Ovary (tissue), 9 donors: ENCODE results near the gene SMAP1. TPM values are rescaled to one million over a fixed set of nuclear protein-coding genes. Genes with fewer than 3 reads are reported as not detected.
A peak's percentile ranks its signal among the peaks of the same experiment; 100 is the strongest.

Experiments
- DNase-seq, 5 donors: peaks; one replicate each; pipeline ENCODE4 v3.0.0-alpha.2; 2019 to 2020
- H3K27ac ChIP-seq, 2 donors: fragments of 200-600 bp; one replicate each; pipeline versions ENCODE4 v1.5.1 to v1.8.0; 2019 to 2022
- H3K27me3 ChIP-seq: fragments of 200-600 bp; one replicate; pipeline ENCODE4 v1.8.0; 2022
- H3K36me3 ChIP-seq: fragments of 200-600 bp; sonication (generic); one replicate; pipeline ENCODE4 v1.5.1; 2019
- H3K4me1 ChIP-seq: one replicate; pipeline ENCODE4 v1.8.1; 2013; ENCODE audit warnings: mild to moderate bottlenecking, moderate library complexity; ENCODE audit not compliant: insufficient read depth
- H3K4me3 ChIP-seq: fragments of 200-600 bp; sonication (generic); one replicate; pipeline ENCODE4 v1.5.1; 2017
- H3K9me3 ChIP-seq, 2 donors: fragments of 200-600 bp in 1 of 2; sonication (generic) in 1 of 2; one replicate each; pipeline versions ENCODE4 v1.5.1 to v1.8.1; 2013 to 2019; ENCODE audit warnings: mild to moderate bottlenecking in 1 of 2, moderate library complexity in 1 of 2
- EP300 ChIP-seq: sonication (generic); formaldehyde crosslinking; IDR thresholded peaks from one replicate; pipeline ENCODE4 v1.6.1; 2017; ENCODE audit warnings: antibody characterized with exemption
- POLR2A ChIP-seq: fragments of 450-650 bp; IDR thresholded peaks from one replicate; pipeline ENCODE4 v1.6.1; 2017; ENCODE audit warnings: antibody characterized with exemption, mild to moderate bottlenecking, moderate library complexity
- WGBS, 3 donors: extraction: QIAGEN DNeasy Blood & Tissue Kit in 1 of 3; methylation state at CpG; one replicate each; pipeline versions ENCODE4 v1.1.5 to v1.1.7; 2013 to 2017; 5-methylcytosine and 5-hydroxymethylcytosine counted together
- intact Hi-C, 4 donors: fragments of 100-400 bp; cut with DNase I; formaldehyde crosslinking; loops; one replicate each; pipeline versions ENCODE4 v1.11.0 to v1.15.1; 2022 to 2023
- polyA plus RNA-seq, 2 donors: library from polyadenylated mRNA; stranded (reverse); fragments of 200-250 nt in 1 of 2; fragments of 350-450 nt in 1 of 2; fragmentation: Illumina TruSeq in 1 of 2; extraction: RNeasy Lipid Tissue Mini Kit (QIAGEN cat#74804) in 1 of 2; gene quantifications; one replicate each; pipeline ENCODE4 v1.2.3, GENCODE V29; 2013 to 2014
- total RNA-seq, 7 donors: library from RNA; depleted of rRNA in 2 of 7; stranded (reverse); fragments of >200 nt in 2 of 7; fragmentation: NEBNext Ultra II Directional in 3 of 7; extraction: Animal tissue kit (Norgen Biotek cat#: 25700) in 3 of 7; gene quantifications; one replicate each; pipeline versions ENCODE4 v1.1.0 to v1.2.4, GENCODE V29; 2016 to 2023
- TF ChIP-seq, protein P1 (sequence below), 3 donors: fragments of 450-650 bp in 2 of 3; fragments of 200-600 bp in 1 of 3; IDR thresholded peaks; one replicate each; pipeline versions ENCODE4 v1.5.1 to v1.8.0; 2016 to 2022; ENCODE audit warnings: antibody characterized with exemption in 3 of 3, mild to moderate bottlenecking in 1 of 3
- donor health status: DM: no; HTN: no; CAD: no; lungs with moderate emphysema.
- donor health status: DM: no; HTN: no; CAD: no.
- donor health status: Bipolar disorder and iron deficiency.
- donor health status: DM: yes; HTN: yes; CAD: no.
- donor health status: DM: no; HTN: no; CAD: no.
- donor health status: DM: yes; HTN: yes; CAD: no.

The SMAP1 gene
- total and polyA plus RNA-seq, 9 donors, result 10.8 to 34.1 (median 18.6) TPM

DNA sequence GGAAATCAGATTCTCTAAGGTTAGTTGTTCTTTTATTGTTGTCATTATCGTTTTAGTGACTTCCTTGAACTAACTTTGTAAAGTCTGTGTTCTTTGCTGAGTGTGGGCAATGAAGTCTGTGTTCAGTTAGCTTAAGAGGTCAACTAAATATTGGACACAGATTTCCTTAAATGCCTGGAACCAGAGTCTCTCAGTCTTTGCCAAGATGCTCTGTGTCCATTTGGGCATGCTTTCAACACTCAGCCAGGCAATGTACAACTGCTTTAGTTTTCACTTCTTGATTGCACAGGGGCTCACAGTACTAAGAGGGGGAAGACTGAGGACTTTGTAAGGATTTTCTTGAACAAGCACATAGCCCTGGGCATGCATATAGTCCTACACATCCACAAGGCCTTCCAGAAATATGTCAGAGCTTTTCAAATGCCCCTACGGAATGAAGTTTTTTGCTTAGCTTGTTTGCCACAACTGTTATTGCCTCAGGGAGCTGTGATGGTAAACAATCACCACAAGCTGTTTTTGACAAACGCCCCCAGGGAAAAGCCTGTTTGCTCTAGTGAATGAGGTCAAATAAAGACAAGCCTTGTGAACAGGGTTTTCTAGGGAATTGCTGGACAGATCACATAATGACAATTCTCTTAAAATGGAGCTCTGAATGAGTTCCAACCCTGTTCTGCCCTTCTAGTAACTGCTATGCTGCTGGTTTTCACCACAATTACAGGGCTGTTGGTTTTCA, 206.7 kb downstream of the SMAP1 start:
- H3K9me3 ChIP-seq, result no peaks in the 10 kb centered on the region
- 58 to 68% (median 63%) methylated on average over 3 of the region's 3 CpGs for WGBS, 3 donors
- no peaks in the 10 kb centered on the region for H3K27me3 ChIP-seq
- H3K27ac ChIP-seq, result no peak overlapping the region
- H3K36me3 ChIP-seq, result no peaks in the 10 kb centered on the region
- DNase-seq, result no peak
- intact Hi-C loops, result no loop called here
- no peak overlapping the region for H3K4me3 ChIP-seq
- TF ChIP-seq EP300 (no peak), POLR2A (no peak)
- TF ChIP-seq, protein P1, sequence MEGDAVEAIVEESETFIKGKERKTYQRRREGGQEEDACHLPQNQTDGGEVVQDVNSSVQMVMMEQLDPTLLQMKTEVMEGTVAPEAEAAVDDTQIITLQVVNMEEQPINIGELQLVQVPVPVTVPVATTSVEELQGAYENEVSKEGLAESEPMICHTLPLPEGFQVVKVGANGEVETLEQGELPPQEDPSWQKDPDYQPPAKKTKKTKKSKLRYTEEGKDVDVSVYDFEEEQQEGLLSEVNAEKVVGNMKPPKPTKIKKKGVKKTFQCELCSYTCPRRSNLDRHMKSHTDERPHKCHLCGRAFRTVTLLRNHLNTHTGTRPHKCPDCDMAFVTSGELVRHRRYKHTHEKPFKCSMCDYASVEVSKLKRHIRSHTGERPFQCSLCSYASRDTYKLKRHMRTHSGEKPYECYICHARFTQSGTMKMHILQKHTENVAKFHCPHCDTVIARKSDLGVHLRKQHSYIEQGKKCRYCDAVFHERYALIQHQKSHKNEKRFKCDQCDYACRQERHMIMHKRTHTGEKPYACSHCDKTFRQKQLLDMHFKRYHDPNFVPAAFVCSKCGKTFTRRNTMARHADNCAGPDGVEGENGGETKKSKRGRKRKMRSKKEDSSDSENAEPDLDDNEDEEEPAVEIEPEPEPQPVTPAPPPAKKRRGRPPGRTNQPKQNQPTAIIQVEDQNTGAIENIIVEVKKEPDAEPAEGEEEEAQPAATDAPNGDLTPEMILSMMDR (IDR thresholded peaks at IDR 0.05), result no peak
- H3K4me1 ChIP-seq, result no peaks in the 10 kb centered on the region

DNA sequence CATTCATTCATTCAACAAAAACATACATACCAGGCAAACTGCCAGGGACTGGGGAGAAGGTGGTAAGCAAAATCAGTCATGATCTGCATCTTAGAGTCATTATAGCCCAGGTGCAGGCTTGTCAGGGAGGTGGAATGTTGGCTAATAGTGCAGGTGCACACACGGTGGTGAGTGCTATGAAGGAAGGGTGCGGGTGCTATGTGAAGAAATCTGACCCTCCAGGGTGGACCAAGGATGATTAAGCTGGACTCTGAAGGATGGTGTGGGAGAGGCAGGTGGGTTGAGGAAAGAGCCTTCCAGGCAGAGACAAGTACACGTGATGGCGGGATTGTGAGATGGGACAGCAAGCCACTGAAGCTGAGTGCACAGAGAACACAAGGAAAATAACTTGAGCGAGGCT, 211.8 kb downstream of the SMAP1 start:
- H3K4me1 ChIP-seq, result no peaks in the 10 kb centered on the region
- WGBS, 3 donors, result 75 to 81% (median 80%) methylated on average over 5 of the region's 5 CpGs
- H3K36me3 ChIP-seq, result no peaks in the 10 kb centered on the region
- no peak for DNase-seq
- H3K27me3 ChIP-seq, result no peaks in the 10 kb centered on the region
- intact Hi-C loops, result no loop called here
- no peak overlapping the region for H3K4me3 ChIP-seq
- TF ChIP-seq EP300 (no peak), POLR2A (no peak)
- TF ChIP-seq, protein P1 (IDR thresholded peaks at IDR 0.05), result no peak
- H3K9me3 ChIP-seq, result no peaks in the 10 kb centered on the region
- no peak overlapping the region for H3K27ac ChIP-seq

DNA sequence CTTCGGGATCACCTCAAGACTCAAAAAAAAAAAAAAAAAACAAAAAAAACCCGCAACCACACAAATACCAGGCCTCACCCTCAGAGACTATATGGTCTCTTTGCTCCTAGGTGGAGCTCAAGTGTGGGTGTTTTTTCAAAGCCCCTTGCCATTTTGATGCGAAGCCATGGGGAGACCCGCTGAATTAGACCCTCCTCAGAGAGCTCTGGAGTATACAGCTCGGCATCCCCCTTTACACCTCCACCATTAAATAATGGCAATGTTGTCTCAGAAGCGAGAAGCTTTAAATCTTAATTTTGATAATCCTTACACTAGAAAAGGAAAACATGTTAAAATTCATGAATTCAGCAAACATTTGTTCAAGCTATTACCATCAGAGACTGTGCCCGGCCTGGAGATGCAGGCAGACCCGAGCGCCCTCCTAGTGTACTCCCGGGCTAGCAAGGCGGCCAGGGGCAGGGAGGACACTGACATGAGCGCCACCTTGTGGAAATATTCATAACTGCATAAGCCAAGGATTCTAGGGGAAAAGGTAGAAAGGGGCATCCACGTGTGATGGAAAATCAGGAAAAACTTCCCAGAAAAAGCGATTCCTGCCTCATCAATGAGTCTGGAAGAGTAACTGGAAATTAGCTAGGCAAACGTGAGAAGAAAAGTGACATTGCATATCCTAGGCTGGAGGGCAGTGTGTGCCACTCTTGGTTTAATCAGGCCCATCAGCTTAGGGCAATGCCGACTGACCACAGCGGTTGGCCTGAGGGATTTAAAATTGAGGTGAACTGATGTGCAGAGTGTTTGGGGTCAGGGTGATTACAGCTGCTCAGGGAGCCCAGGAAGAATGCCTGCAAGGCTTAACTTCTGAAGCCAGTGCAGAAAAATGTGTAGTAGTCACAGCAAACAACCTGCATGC, 216.6 kb downstream of the SMAP1 start:
- no peaks in the 10 kb centered on the region for H3K9me3 ChIP-seq
- intact Hi-C loops, result loop anchor here in 2 of 4 donors (5.0 to 10.0 kb wide), 2 partner anchors 177 to 180 kb away; no protein-coding TSS in a partner anchor
- no peak overlapping the region for H3K27ac ChIP-seq
- no peaks in the 10 kb centered on the region for H3K27me3 ChIP-seq
- no peaks in the 10 kb centered on the region for H3K36me3 ChIP-seq
- H3K4me1 ChIP-seq, result no peaks in the 10 kb centered on the region
- 37 to 40% (median 40%) methylated on average over 17 of the region's 17 CpGs for WGBS, 3 donors
- DNase-seq, result peak; percentile 13 to 51 (median 35)
- no peak overlapping the region for H3K4me3 ChIP-seq
- TF ChIP-seq POLR2A (no peak), EP300 (no peak)
- TF ChIP-seq, protein P1 (IDR thresholded peaks at IDR 0.05), result peak in 2 of 3 donors; percentile 51 to 70

DNA sequence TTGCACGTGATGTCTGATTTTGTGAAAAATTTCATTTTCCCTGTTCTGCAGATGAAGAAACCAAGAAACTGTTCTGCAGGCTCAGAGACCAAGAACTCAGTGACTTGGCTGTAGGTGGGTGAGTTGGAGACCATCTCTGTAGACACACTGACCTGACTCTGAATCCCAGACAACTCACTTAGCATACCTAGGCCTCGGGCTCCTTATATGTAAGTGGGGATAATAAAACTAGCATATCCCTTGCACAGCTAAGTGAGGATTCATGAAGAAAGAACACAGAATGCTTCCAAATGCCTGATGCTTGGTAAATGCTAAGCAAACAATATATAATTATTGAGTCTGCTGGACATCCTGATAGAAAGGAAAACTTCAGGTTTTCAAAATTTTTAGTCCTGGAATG, 218.4 kb downstream of the SMAP1 start:
- TF ChIP-seq POLR2A (no peak), EP300 (no peak)
- TF ChIP-seq, protein P1 (IDR thresholded peaks at IDR 0.05), result no peak
- Histone ChIP-seq H3K9me3 (no peaks in the 10 kb centered on the region), H3K27me3 (no peaks in the 10 kb centered on the region), H3K27ac (no peak overlapping the region), H3K4me3 (no peak overlapping the region), H3K4me1 (no peaks in the 10 kb centered on the region), H3K36me3 (no peaks in the 10 kb centered on the region)
- 88 to 94% (median 88%) methylated on average over 2 of the region's 2 CpGs for WGBS, 3 donors
- DNase-seq, result no peak
- intact Hi-C loops, result loop anchor here in 2 of 4 donors (5.0 to 10.0 kb wide), 2 partner anchors 179 to 181 kb away; no protein-coding TSS in a partner anchor
